ENCODE measurements around the gene LIN7A. TPM values are rescaled to one million over a fixed set of nuclear protein-coding genes. Genes with fewer than 3 reads are reported as not detected.

The LIN7A gene
- total and polyA plus RNA-seq, 2 of the 8 experiments (the other 6 are each of a cell fraction or from before 2014, with no cell fraction given), result 5.8 to 22.0 TPM

DNA sequence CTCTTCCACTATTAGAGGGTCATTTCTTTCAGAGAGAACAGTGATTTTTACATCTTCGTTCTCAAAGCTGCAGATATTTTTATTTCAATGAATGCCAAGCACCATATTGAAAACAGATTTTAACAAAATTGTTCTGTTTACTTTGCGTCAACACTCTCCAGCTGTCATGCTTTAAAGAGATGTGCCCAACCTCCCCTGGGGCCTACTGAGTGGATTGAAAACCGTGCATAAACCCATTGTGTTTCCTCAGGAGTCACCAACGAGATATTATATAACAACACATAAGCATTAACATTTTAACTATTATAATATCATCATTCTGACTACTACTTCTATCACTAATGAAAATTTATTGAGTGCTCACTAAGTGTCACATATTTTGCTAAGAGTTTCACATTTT lies 139.5 kb downstream of the LIN7A start (continued):
- no peak for TF ChIP-seq ATF3 (IDR thresholded peaks at IDR 0.05; ENCODE audit: insufficient read depth, low read depth, low read length)
